OCI-LY3 (cell line): ENCODE results near the gene ZNF280B.

Experiments used
- CTCF ChIP-seq: fragments of 200-600, 300-600 bp; sonication (generic); IDR thresholded peaks from 2 replicates; pipeline ENCODE4 v1.5.1; 2014; ENCODE audit warnings: antibody characterized with exemption, low read length, low read depth
- EZH2phosphoT487 ChIP-seq: fragments of 200-600 bp; shearing (Covaris generic); IDR thresholded peaks from 2 replicates; pipeline ENCODE4 v1.6.1; 2018; ENCODE audit warnings: antibody characterized with exemption, mixed run types, low read depth

GRCh38 chr22:22534604-22535415 lies 26.3 kb upstream of the ZNF280B start:
- TF ChIP-seq CTCF, result no peak
- no peak for TF ChIP-seq EZH2phosphoT487
